Astrocyte of the cerebellum (primary cell): Measurements from ENCODE around the gene BLZF1.
A peak's percentile ranks its signal among the peaks of the same experiment; 100 is the strongest.

Experiments used
- DNase-seq: peaks from one replicate; pipeline ENCODE4 v3.0.0-alpha.2; 2011; ENCODE audit warnings: low read depth
- H3K4me3 ChIP-seq: 2 replicates; pipeline ENCODE4 v1.5.1; 2011; ENCODE audit warnings: mild to moderate bottlenecking, low read depth, low read length, moderate library complexity
- CTCF ChIP-seq: IDR thresholded peaks from 2 replicates; pipeline ENCODE4 v1.5.1; 2012; ENCODE audit warnings: low read length, low read depth, moderate library complexity, mild to moderate bottlenecking; ENCODE audit errors: missing control alignments
- in situ Hi-C: cut with HindIII; loops from 2 replicates; pipeline ENCODE4 v1.10.0; 2017; ENCODE audit warnings: low sequenced_read_pairs

The BLZF1 gene

GRCh38 chr1:169360415-169360814 is 7.6 kb upstream of the BLZF1 start:
- TF ChIP-seq CTCF, result no peak
- no peak for DNase-seq
- no peak overlapping the region for H3K4me3 ChIP-seq
- in situ Hi-C loops, result no loop called here

DNA sequence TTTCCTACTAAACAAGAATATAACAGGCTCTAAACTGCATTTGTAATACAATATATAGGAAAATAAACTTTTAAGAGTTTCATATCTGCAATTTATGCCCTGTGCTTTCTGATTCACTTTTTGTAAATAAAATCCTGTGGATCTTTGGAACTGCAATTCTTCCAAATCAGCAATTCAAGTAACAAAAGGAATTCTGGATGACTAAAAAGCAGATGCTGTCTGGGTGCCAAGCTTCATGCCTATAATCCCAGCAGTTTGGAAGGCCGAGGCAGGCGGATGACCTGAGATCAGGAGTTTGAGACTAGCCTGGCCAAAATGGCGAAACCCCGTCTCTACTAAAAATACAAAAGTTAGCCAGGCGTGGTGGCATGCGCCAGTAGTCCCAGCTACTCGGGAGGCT is 6.7 kb upstream of the BLZF1 start:
- in situ Hi-C loops, result no loop called here
- DNase-seq, result peak; percentile 57
- no peak overlapping the region for H3K4me3 ChIP-seq
- no peak for TF ChIP-seq CTCF

DNA sequence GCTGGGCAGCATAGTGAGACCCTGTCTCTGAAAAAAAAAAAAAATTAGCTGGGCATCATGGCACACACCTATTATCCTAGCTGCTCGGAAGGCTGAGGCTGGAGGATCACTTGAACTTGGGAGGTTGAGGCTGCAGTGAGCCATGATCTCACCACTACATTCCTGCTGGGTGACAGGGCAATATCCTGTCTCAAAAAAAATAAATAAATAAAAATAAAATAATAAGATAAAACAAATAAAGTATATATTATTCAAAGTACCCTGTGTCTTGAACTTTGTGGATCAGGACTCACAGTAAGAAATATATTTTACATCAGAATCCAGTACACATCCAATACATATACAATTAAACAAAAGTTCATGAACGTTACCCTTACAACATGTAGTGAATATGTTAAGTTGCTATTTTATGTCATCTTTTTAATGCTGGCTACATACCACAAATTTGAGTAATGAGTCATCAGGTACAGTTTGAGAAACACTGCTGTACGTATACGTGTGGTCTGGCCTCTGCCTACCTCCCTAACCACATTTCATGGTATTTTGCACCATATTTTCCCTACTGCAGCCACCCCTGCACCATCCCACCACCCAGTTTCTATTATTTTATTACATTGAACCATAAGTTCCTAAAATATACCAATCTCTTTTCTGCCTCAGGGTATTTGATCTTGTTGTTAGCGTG is 4.8 kb upstream of the BLZF1 start:
- TF ChIP-seq CTCF, result no peak
- in situ Hi-C loops, result no loop called here
- no peak overlapping the region for H3K4me3 ChIP-seq
- DNase-seq, result peak; percentile 90

DNA sequence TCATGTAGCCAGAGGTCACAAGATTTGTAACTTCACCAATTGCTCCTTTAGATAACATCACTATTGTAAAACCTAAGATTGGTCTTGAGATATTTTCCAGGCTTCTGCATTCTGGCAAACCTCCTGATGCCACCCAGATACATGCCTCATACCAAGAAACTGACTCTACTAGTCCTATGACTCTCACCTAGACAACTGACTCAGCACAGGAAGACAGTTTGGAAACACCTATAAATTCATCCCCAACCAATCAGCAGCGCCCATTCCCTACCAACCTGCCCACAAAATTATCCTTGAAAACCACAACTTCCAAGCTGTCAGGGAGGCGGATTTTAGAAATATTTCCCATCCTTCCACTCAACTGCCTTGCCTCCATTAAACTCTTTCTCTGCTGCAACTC is 3.0 kb upstream of the BLZF1 start:
- in situ Hi-C loops, result no loop called here
- H3K4me3 ChIP-seq, result no peak overlapping the region
- no peak for TF ChIP-seq CTCF
- DNase-seq, result no peak

DNA sequence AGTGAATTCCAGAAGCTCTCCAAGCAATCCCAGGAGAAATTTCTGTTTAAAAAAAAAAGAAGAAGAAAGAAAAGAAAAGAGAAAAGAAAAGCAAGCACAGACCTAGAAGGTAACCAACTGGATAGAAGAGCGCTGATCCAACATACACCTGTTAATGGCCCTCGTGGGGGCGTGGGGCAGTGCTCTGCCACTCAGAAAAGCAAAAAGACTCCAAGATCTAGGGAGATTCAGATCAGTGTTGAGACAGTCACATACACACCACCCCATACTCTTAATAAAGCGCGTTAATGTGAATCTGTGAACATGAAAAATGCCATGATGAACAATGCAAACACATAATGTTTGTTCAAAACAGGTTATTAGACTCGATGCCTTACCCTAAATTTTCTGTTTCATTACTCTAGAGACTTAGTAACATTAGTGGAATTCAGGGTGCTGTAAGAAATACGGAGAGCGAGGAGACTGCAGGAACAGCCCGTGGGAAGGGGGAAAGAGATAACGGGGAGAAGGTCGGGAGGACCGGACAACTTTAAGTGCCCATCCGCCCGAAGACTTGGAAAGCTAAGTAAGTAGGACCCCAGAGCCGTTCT is 804 bp upstream of the BLZF1 start:
- no peak for TF ChIP-seq CTCF
- DNase-seq, result no peak
- peak overlapping the region; percentile 70 for H3K4me3 ChIP-seq
- in situ Hi-C loops, result no loop called here

DNA sequence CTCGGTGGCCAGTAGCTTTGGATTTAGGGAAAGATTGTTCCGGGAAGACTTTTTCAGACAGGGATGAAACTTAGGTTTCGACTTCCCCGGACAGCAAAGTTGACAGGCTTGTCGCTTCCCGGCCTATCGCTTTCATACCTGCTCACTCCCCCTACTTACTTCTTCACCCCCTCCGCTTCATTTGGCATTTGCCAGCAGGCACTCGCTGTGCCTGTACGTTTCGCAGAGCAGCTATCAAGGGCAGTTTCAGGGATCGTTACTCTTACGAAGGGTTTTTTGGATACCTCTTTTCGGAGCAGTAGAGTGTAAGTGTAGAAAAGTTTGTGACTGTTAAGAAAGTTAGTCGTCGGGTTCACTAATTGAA is 393 bp downstream of the BLZF1 start:
- DNase-seq, result no peak
- in situ Hi-C loops, result no loop called here
- peak overlapping the region; percentile 70 for H3K4me3 ChIP-seq
- TF ChIP-seq CTCF, result no peak

DNA sequence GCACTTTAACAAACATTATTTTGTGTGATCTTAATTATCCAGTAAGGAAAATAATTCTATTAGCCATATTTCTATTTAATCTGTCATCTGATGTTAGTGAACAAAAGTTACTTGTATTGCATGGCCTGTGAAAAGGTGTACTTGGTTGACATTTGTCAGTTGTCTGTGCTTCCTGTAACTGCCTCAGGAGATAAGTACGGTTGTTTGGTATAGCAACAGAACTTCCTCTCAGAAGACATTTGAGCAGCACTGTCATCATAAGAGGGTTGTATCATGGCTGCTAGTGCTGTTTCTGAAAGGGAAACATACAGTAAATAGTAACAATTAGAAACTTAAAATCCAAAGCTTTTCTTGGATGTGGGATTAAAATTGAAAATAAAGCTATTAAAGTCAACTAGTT is 3.4 kb downstream of the BLZF1 start:
- in situ Hi-C loops, result no loop called here
- no peak for TF ChIP-seq CTCF
- H3K4me3 ChIP-seq, result no peak overlapping the region
- DNase-seq, result no peak
